Epithelial cell of proximal tubule (primary cell): Measurements from ENCODE around the gene TAX1BP3. TPM values are rescaled to one million over a fixed set of nuclear protein-coding genes. Genes with fewer than 3 reads are reported as not detected.

ENCODE experiments used
- DNase-seq: peaks from one replicate; pipeline ENCODE4 v3.0.0-alpha.2; 2011; ENCODE audit warnings: low read depth
- H3K4me3 ChIP-seq: 2 replicates; pipeline ENCODE4 v1.5.1; 2011; ENCODE audit warnings: low read depth, mild to moderate bottlenecking, low read length
- total RNA-seq: library from RNA; depleted of rRNA; stranded (reverse); fragments of >200 nt; gene quantifications from 2 replicates; pipeline ENCODE4 v1.2.3, GENCODE V29; 2015
- TF ChIP-seq, protein P1 (sequence below): conservative IDR thresholded peaks from 2 replicates; pipeline ENCODE4 v1.5.1; 2012; ENCODE audit warnings: low read depth, mild to moderate bottlenecking, low read length

Gene TAX1BP3
- total RNA-seq, 1 donor from 2014 or later, result 426 TPM

DNA sequence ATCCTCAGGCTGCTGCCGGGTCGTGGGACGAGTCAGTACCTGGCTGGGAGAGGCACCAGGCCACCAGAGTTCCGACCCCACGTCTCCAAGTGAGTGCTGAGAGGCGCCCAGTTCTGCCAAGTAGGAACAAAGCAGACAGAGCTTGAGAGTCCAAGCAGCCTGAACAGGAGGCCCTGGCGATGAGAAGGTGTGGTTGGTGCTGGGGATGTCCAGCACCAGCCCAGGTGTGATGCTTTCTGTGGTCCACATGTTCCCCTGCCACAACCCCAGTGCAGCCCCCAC lies 10.8 kb downstream of the TAX1BP3 start:
- no peak for DNase-seq
- no peak overlapping the region for H3K4me3 ChIP-seq
- TF ChIP-seq, protein P1, sequence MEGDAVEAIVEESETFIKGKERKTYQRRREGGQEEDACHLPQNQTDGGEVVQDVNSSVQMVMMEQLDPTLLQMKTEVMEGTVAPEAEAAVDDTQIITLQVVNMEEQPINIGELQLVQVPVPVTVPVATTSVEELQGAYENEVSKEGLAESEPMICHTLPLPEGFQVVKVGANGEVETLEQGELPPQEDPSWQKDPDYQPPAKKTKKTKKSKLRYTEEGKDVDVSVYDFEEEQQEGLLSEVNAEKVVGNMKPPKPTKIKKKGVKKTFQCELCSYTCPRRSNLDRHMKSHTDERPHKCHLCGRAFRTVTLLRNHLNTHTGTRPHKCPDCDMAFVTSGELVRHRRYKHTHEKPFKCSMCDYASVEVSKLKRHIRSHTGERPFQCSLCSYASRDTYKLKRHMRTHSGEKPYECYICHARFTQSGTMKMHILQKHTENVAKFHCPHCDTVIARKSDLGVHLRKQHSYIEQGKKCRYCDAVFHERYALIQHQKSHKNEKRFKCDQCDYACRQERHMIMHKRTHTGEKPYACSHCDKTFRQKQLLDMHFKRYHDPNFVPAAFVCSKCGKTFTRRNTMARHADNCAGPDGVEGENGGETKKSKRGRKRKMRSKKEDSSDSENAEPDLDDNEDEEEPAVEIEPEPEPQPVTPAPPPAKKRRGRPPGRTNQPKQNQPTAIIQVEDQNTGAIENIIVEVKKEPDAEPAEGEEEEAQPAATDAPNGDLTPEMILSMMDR, result no peak

DNA sequence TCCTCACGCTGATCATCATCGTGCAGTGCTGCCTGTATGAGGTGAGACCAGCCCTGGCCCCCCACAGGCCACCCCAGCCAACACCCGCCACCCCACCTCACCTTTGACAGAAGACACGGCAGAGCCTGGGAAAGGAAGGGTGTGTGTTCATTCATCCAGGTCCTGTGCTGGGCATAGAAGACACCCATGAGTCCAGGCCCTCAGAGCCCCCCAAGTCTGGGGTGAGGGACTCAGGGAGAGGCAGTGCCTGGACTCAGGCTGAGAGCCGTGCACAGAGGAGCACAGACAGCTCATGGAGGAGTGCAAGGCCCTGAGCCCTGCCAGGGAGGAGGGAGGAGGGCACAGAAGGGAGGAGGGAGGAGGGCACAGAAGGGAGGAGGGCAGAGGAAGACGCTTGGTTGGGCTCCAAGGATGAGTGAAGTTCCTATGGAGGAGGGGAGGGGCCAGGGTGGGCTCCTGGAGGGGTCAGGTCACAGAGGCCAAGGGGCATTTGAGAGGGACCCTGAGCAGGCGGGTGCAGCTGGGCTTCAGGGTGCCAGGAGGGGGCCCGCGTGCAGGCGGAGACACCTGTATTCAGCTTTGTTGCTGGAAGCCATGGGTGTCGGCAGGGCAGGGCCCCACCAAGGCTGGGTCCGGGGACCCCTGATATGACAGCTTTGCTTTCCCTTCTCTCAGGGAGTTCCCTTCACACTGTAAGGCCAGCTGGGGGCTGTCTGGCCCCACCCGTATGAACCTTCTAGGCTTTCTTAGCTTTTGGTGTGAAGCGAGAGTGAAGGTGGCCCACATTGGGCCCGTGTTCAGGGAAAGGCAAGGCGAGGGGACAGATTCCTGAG lies 11.4 kb downstream of the TAX1BP3 start:
- no peak for DNase-seq
- H3K4me3 ChIP-seq, result no peak overlapping the region
- TF ChIP-seq, protein P1, result no peak

DNA sequence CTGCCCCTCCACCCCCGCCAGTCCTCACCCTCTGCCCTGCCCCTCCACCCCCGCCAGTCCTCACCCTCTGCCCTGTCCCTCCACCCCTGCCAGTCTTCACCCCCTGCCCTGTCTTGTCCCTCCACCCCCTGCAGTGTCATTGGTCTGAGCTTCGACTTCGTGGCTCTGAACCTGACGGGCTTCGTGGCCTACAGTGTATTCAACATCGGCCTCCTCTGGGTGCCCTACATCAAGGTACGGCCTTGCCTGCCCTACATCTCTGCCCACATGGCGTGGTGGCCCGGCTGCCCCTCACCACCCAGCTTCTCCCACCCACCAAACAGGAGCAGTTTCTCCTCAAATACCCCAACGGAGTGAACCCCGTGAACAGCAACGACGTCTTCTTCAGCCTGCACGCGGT lies 12.0 kb downstream of the TAX1BP3 start:
- no peak for DNase-seq
- no peak overlapping the region for H3K4me3 ChIP-seq
- TF ChIP-seq, protein P1, result no peak

DNA sequence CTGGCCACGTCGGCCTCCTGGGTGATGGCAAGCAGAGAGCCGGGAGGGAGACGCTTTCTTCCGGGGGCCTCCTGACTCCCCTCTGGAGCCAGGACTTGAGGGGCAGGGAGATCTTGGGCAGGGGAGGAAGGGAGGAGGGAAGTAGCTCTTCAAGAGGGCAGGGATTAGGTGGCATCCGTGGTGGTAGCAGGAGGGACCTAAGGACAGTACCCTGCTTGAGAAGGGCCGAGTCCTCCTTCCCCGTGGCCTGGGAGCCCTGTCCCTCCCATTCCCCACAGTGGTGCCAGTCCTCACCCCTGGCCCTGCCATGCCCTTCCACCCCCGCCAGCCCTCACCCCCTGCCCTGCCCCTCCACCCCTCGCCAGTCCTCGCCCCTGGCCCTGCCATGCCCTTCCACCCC lies 12.6 kb downstream of the TAX1BP3 start:
- DNase-seq, result no peak
- H3K4me3 ChIP-seq, result no peak overlapping the region
- TF ChIP-seq, protein P1, result no peak

DNA sequence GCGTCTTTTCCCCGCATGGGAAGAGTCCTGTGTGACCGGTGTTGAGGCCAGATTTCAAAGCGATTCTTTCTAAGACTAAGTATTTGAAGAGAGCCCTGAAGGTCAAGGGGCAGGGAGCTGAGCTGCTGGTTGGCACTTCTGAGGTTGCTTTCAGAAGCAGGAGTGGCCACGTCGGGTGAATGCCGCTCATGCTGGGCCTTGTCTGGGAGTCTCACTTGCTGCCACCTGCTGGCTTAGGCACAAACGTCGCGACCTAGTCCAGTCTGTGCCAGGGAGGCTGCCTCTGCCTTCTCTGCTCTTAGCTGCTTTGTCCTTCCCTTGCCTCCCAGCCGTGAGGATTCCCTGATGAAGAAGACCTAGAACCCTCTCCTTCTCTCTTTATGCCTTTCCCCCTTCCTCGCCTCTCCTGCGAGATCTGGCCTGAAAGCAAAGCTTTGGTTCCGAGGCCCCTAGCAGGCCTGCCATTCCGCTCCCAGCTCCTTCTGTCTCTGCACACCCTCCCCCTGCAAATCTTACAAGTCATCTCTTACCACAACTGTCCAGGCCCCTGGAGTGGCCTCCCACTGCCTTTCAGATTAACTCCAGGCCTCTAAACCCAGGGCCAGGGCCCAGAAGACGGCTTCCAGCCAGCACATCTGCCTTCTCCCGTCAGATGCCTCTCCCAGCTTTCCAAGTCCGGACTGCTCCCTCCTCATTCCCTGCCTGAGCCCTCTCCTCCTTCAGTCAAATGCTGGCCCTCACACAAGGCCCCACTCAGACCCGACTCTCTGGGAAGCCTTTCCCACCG lies 20.4 kb downstream of the TAX1BP3 start:
- TF ChIP-seq, protein P1, result peak; percentile 64
- H3K4me3 ChIP-seq, result no peak overlapping the region
- DNase-seq, result no peak

DNA sequence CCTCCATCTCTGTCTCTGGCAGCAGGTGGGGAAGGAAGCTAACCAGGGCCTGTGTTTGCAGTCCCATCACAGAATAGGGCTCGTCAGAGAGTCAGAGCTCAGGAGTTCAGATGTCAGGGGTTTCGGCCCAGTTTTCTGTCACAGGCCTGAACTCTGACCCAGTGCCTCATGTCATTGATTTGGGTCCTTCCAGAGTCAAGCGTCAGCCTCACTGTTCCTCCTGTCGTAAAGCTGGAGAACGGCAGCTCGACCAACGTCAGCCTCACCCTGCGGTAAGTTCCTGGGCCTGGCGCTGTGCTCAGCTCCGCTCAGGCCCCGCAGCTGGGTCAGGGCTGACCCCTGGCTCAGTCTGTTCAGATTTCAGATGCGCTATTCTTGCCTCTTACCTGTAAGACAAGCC lies 21.1 kb downstream of the TAX1BP3 start:
- TF ChIP-seq, protein P1, result no peak
- no peak for DNase-seq
- H3K4me3 ChIP-seq, result no peak overlapping the region

DNA sequence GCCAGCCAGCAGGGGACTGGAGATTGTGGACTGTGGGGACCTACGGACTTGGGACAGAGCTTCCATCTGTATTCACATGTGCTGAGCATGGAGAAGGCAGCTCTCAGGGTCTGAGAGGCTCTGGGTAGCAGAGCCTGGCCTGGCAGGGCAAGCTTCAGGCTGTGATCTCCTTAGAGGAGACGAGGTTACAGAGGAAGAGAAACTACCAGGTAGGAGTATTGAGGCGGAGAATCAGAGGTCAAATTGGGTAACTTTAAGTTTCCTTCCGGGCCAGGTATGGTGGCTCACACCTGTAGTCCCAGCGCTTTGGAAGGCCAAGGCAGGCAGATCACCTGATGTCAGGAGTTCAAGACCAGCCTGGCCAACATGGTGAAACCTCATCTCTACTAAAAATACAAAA lies 23.1 kb downstream of the TAX1BP3 start:
- TF ChIP-seq, protein P1, result no peak
- no peak for DNase-seq
- no peak overlapping the region for H3K4me3 ChIP-seq
